IMR-90 (cell line): ENCODE measurements around the gene TRAF7. TPM values are rescaled to one million over a fixed set of nuclear protein-coding genes. Genes with fewer than 3 reads are reported as not detected.

Experiments
- ATAC-seq: fragments of 200-7000 bp; cut with Tn5 transposase; 2 replicates; pipeline ENCODE4 v1.9.1; 2020; ENCODE audit warnings: low read depth, mild to moderate bottlenecking, moderate library complexity
- BruUV-seq: library from RNA; stranded (reverse); fragments of 400-500 nt; replicated peaks from 2 replicates; lab custom pipeline; 2021; lab: Mats Ljungman, UMichigan
- CTCF ChIA-PET: fragments of 300-600 bp; formaldehyde crosslinking; extraction: SDS; loops from one replicate; lab custom pipeline; 2021; ENCODE audit warnings: antibody characterized with exemption; lab: Yijun Ruan, JAX
- POLR2A ChIA-PET: fragments of 300-600 bp; sonication (Branson Sonifier 250); formaldehyde crosslinking; loops from one replicate; lab custom pipeline; 2022; ENCODE audit warnings: antibody characterized with exemption; ENCODE audit not compliant: unreplicated experiment; lab: Charles Lee
- DNase-seq: peaks from one replicate; pipeline ENCODE4 v3.0.0; 2013
- H2AFZ ChIP-seq: replicated peaks from 2 replicates; pipeline ENCODE3; 2013; ENCODE audit warnings: low read length, mild to moderate bottlenecking; ENCODE audit not compliant: poor library complexity
- H2AK5ac ChIP-seq: 2 replicates; pipeline ENCODE4 v1.6.1; 2013; ENCODE audit warnings: low read depth, low read length, inconsistent platforms
- H2AK9ac ChIP-seq: replicated peaks from 2 replicates; pipeline ENCODE3; 2013; ENCODE audit warnings: mild to moderate bottlenecking, low read depth, low read length, moderate library complexity; ENCODE audit not compliant: poor library complexity
- H2BK120ac ChIP-seq: 2 replicates; pipeline ENCODE4 v1.6.1; 2013; ENCODE audit warnings: low read depth, low read length, inconsistent platforms
- H2BK15ac ChIP-seq: 3 replicates; pipeline ENCODE4 v1.6.1; 2013; ENCODE audit warnings: low read depth, low read length, inconsistent platforms
- H2BK20ac ChIP-seq: 2 replicates; pipeline ENCODE4 v1.6.1; 2013; ENCODE audit warnings: low read depth, mild to moderate bottlenecking, inconsistent platforms, low read length, moderate library complexity
- H2BK5ac ChIP-seq: 2 replicates; pipeline ENCODE4 v1.6.1; 2013; ENCODE audit warnings: mild to moderate bottlenecking, low read depth, low read length, inconsistent platforms; ENCODE audit not compliant: poor library complexity, severe bottlenecking
- H3K14ac ChIP-seq: replicated peaks from 2 replicates; pipeline ENCODE4 v1.6.1; 2013; ENCODE audit warnings: low read depth, low read length, inconsistent platforms
- H3K18ac ChIP-seq: 2 replicates; pipeline ENCODE4 v1.6.1; 2013; ENCODE audit warnings: low read depth, low read length, control low read depth
- H3K23ac ChIP-seq: 2 replicates; pipeline ENCODE4 v1.6.1; 2013; ENCODE audit warnings: low read depth, low read length, inconsistent platforms
- H3K27ac ChIP-seq: 2 replicates; pipeline ENCODE4 v1.5.1; 2013; ENCODE audit warnings: mild to moderate bottlenecking, control low read depth, low read length; ENCODE audit not compliant: insufficient read depth
- H3K27me3 ChIP-seq: 2 replicates; pipeline ENCODE4 v1.6.1; 2013; ENCODE audit warnings: low read length; ENCODE audit not compliant: control insufficient read depth, insufficient read depth
- H3K36me3 ChIP-seq: 2 replicates; pipeline ENCODE4 v1.6.1; 2013; ENCODE audit warnings: low read length, mixed read lengths; ENCODE audit not compliant: control insufficient read depth, insufficient read depth
- H3K4ac ChIP-seq: 2 replicates; pipeline ENCODE4 v1.6.1; 2013; ENCODE audit warnings: low read depth, low read length, inconsistent platforms
- H3K4me1 ChIP-seq: 2 replicates; pipeline ENCODE4 v1.6.1; 2013; ENCODE audit warnings: low read length, mixed read lengths; ENCODE audit not compliant: control insufficient read depth, insufficient read depth
- H3K4me2 ChIP-seq: 2 replicates; pipeline ENCODE4 v1.6.1; 2013; ENCODE audit warnings: low read depth, mild to moderate bottlenecking, control low read depth, low read length, moderate library complexity
- H3K4me3 ChIP-seq: 2 replicates; pipeline ENCODE4 v1.5.1; 2013; ENCODE audit warnings: low read depth, mild to moderate bottlenecking, control low read depth, low read length, moderate library complexity; ENCODE audit not compliant: insufficient read depth
- H3K56ac ChIP-seq: 2 replicates; pipeline ENCODE4 v1.6.1; 2013; ENCODE audit warnings: low read length, inconsistent platforms; ENCODE audit not compliant: insufficient read depth; ENCODE audit errors: extremely low read depth
- H3K79me1 ChIP-seq, 2 experiments: 2 replicates each; pipeline ENCODE4 v1.6.1; 2013; ENCODE audit warnings: low read length in 2 of 2, inconsistent platforms in 1 of 2, low read depth in 1 of 2
- H3K9ac ChIP-seq: 2 replicates; pipeline ENCODE4 v1.6.1; 2013; ENCODE audit warnings: low read depth, low read length, control low read depth
- H3K9me1 ChIP-seq: 2 replicates; pipeline ENCODE4 v1.6.1; 2013; ENCODE audit warnings: low read length, inconsistent platforms; ENCODE audit not compliant: insufficient read depth
- H3K9me3 ChIP-seq: 2 replicates; pipeline ENCODE4 v1.6.1; 2013; ENCODE audit warnings: low read length; ENCODE audit not compliant: control insufficient read depth, insufficient read depth
- H4K20me1 ChIP-seq: 2 replicates; pipeline ENCODE4 v1.6.1; 2013; ENCODE audit warnings: low read length, inconsistent platforms; ENCODE audit not compliant: insufficient read depth
- H4K5ac ChIP-seq: 2 replicates; pipeline ENCODE4 v1.6.1; 2013; ENCODE audit warnings: mild to moderate bottlenecking, low read depth, low read length, control low read depth
- H4K8ac ChIP-seq, 2 experiments: 2 replicates each; pipeline ENCODE4 v1.6.1; 2013; ENCODE audit warnings: low read depth in 2 of 2, low read length in 2 of 2, control low read depth in 1 of 2, inconsistent platforms in 1 of 2
- H4K91ac ChIP-seq: 2 replicates; pipeline ENCODE4 v1.6.1; 2013; ENCODE audit warnings: low read depth, low read length, inconsistent platforms; ENCODE audit not compliant: insufficient read depth
- BHLHE40 ChIP-seq: fragments of 150-350 bp; IDR thresholded peaks from 2 replicates; pipeline ENCODE4 v1.6.1; 2016; ENCODE audit warnings: mild to moderate bottlenecking, low read depth, low read length
- CEBPB ChIP-seq: IDR thresholded peaks from 2 replicates; pipeline ENCODE4 v1.6.1; 2012; ENCODE audit warnings: low read depth, low read length, improper control_type of control experiment
- CHD1 ChIP-seq: IDR thresholded peaks from 2 replicates; pipeline ENCODE4 v1.6.1; 2012; ENCODE audit warnings: low read depth, low read length, improper control_type of control experiment
- CTCF ChIP-seq: conservative IDR thresholded peaks from 2 replicates; pipeline ENCODE4 v1.5.1; 2012; ENCODE audit warnings: mild to moderate bottlenecking, low read depth, low read length, improper control_type of control experiment
- ELK1 ChIP-seq: fragments of 150-350 bp; IDR thresholded peaks from 2 replicates; pipeline ENCODE4 v1.6.1; 2016; ENCODE audit warnings: low read depth, mild to moderate bottlenecking, low read length, moderate library complexity, borderline replicate concordance
- FOS ChIP-seq: fragments of 150-350 bp; IDR thresholded peaks from 2 replicates; pipeline ENCODE4 v1.6.1; 2016; ENCODE audit warnings: low read depth, low read length
- MAFK ChIP-seq: IDR thresholded peaks from 2 replicates; pipeline ENCODE4 v1.6.1; 2012; ENCODE audit warnings: low read depth, low read length, improper control_type of control experiment
- MAZ ChIP-seq: IDR thresholded peaks from 2 replicates; pipeline ENCODE4 v1.6.1; 2012; ENCODE audit warnings: low read depth, mild to moderate bottlenecking, low read length, improper control_type of control experiment, moderate library complexity, borderline replicate concordance
- MXI1 ChIP-seq: IDR thresholded peaks from 2 replicates; pipeline ENCODE4 v1.6.1; 2012; ENCODE audit warnings: low read depth, mild to moderate bottlenecking, low read length, moderate library complexity, borderline replicate concordance
- NFE2L2 ChIP-seq: fragments of 150-350 bp; IDR thresholded peaks from 2 replicates; pipeline ENCODE4 v1.6.1; 2016; ENCODE audit warnings: low read depth, mild to moderate bottlenecking, low read length
- POLR2A ChIP-seq: IDR thresholded peaks from 2 replicates; pipeline ENCODE4 v1.6.1; 2012; ENCODE audit warnings: mild to moderate bottlenecking, low read depth, low read length
- RAD21 ChIP-seq: IDR thresholded peaks from 2 replicates; pipeline ENCODE4 v1.6.1; 2012; ENCODE audit warnings: low read length, improper control_type of control experiment
- RCOR1 ChIP-seq: IDR thresholded peaks from 2 replicates; pipeline ENCODE4 v1.6.1; 2012; ENCODE audit warnings: mild to moderate bottlenecking, low read length, improper control_type of control experiment; ENCODE audit not compliant: insufficient replicate concordance
- RFX5 ChIP-seq: IDR thresholded peaks from 2 replicates; pipeline ENCODE4 v1.8.0; 2012; ENCODE audit warnings: low read depth, mild to moderate bottlenecking, low read length, moderate library complexity
- SMC3 ChIP-seq: fragments of 150-350 bp; IDR thresholded peaks from 2 replicates; pipeline ENCODE4 v1.6.1; 2016; ENCODE audit warnings: low read depth, mild to moderate bottlenecking, antibody characterized with exemption, low read length, moderate library complexity
- USF2 ChIP-seq: fragments of 150-350 bp; IDR thresholded peaks from 2 replicates; pipeline ENCODE4 v1.6.1; 2017; ENCODE audit warnings: mild to moderate bottlenecking, antibody characterized with exemption, low read length, low read depth
- WGBS, 2 experiments: methylation state at CpG; one replicate each; pipeline versions ENCODE4 v1.1.5 to v1.1.7; 2013; ENCODE audit warnings: missing lambda C conversion rate in 2 of 2; ENCODE audit not compliant: insufficient read length in 1 of 2; ENCODE audit errors: extremely low coverage in 2 of 2; 5-methylcytosine and 5-hydroxymethylcytosine counted together
- dilution Hi-C: fragments of 300-500 bp; cut with HindIII; formaldehyde crosslinking; loops from one replicate; pipeline ENCODE4 v1.14.3; 2018; ENCODE audit warnings: low sequenced_read_pairs; ENCODE audit not compliant: unreplicated experiment
- in situ Hi-C: fragments of 300-500 bp; cut with MboI; formaldehyde crosslinking; loops from 3 replicates; pipeline ENCODE4 v1.14.3; 2019; ENCODE audit warnings: low sequenced_read_pairs, inconsistent platforms, mixed read lengths
- intact Hi-C: fragments of 100-400 bp; cut with micrococcal nuclease; formaldehyde crosslinking; loops from 2 replicates; pipeline ENCODE4 v1.10.0; 2022
- polyA plus RNA-seq, 3 experiments: library from polyadenylated mRNA; depleted of rRNA; stranded (reverse); fragments of >200 nt; gene quantifications; 2 replicates each; pipeline ENCODE4 v1.2.3, GENCODE V29; 2012; ENCODE audit warnings: low replicate concordance in 1 of 3
- total RNA-seq: library from RNA; depleted of rRNA; stranded (reverse); fragments of >200 nt; gene quantifications from 2 replicates; pipeline ENCODE4 v1.2.3, GENCODE V29; 2012

The TRAF7 gene
- total and polyA plus RNA-seq, 2 of the 4 experiments (the other 2 are of a cell fraction): 29.6 to 52.6 TPM

GRCh38 chr16:2189252-2189893 is 33.8 kb downstream of the TRAF7 start:
- ChIA-PET POLR2A (no interaction called here), CTCF (no interaction called here)

More at GRCh38 chr16:2189252-2189893, 33.8 kb downstream of the TRAF7 start:
- Histone ChIP-seq H3K4me1 (no peaks in the 10 kb centered on the region), H3K9ac (no peak overlapping the region), H4K91ac (no peak overlapping the region), H4K8ac (no peak overlapping the region), H4K5ac (no peak overlapping the region), H3K4me3 (no peak overlapping the region), H3K4ac (no peak overlapping the region), H2BK120ac (no peak overlapping the region), H3K9me3 (no peaks in the 10 kb centered on the region), H3K4me2 (no peak overlapping the region), H2AK9ac (no peak overlapping the region), H2BK20ac (no peak overlapping the region), H3K79me1 (no peaks in the 10 kb centered on the region), H4K20me1 (no peaks in the 10 kb centered on the region), H2BK15ac (no peak overlapping the region), H3K27ac (no peak overlapping the region), H2AFZ (no peak overlapping the region), H2AK5ac (no peak overlapping the region), H3K9me1 (0 out of 2 replicates have a peak, but pooled peaks cover under 1% of the 10 kb centered on the region), H3K23ac (no peak overlapping the region), H3K18ac (no peak overlapping the region), H3K27me3 (peaks cover 11% of the 10 kb centered on the region), H3K56ac (no peak overlapping the region), H2BK5ac (no peak overlapping the region), H3K14ac (no peak overlapping the region), H3K36me3 (no peaks in the 10 kb centered on the region)
- TF ChIP-seq CHD1 (no peak), FOS (no peak), ELK1 (no peak), BHLHE40 (no peak), MAZ (no peak), CEBPB (no peak), USF2 (no peak), MAFK (no peak), CTCF (no peak), RFX5 (no peak), RCOR1 (no peak), RAD21 (no peak), POLR2A (no peak), NFE2L2 (no peak), SMC3 (no peak), MXI1 (no peak)
- ATAC-seq (no peak), DNase-seq (no peak)
- no TSS peak for BruUV-seq
- intact Hi-C loops (no loop called here), dilution Hi-C loops (no loop called here), in situ Hi-C loops (no loop called here)
- WGBS, 2 experiments: 80% methylated on average over 1 of the region's 25 CpGs; no CpG with 5 or more reads in 1 of the 2 experiments
